Limb (tissue), 2 donors: ENCODE results near the gene RPTOR.

Experiments
- DNase-seq, 2 donors: peaks; one replicate each; pipeline ENCODE4 v3.0.0-alpha.2; 2016; ENCODE audit errors: extremely low spot score in 2 of 2

Gene RPTOR

GRCh38 chr17:80844418-80844990, 299.9 kb downstream of the RPTOR start:
- no peak for DNase-seq

GRCh38 chr17:80845069-80845862, 300.6 kb downstream of the RPTOR start:
- no peak for DNase-seq

- DNase-seq = no peak
These were observed 301.4 kb downstream of the RPTOR start for GRCh38 chr17:80845863-80846671.

GRCh38 chr17:80846932-80847331, 302.3 kb downstream of the RPTOR start:
- DNase-seq = no peak

GRCh38 chr17:80847496-80848230, 303.0 kb downstream of the RPTOR start:
- no peak for DNase-seq

GRCh38 chr17:80848449-80849102, 303.9 kb downstream of the RPTOR start:
- no peak for DNase-seq

- no peak for DNase-seq
These were observed 304.5 kb downstream of the RPTOR start for GRCh38 chr17:80849119-80849518.

- DNase-seq = no peak
These were observed 305.5 kb downstream of the RPTOR start for GRCh38 chr17:80850109-80850508.

- no peak for DNase-seq
These were observed 306.2 kb downstream of the RPTOR start for GRCh38 chr17:80850817-80851216.

GRCh38 chr17:80851277-80851925, 306.8 kb downstream of the RPTOR start:
- DNase-seq = no peak

GRCh38 chr17:80852476-80853015, 307.9 kb downstream of the RPTOR start:
- no peak for DNase-seq

- DNase-seq = no peak
These were observed 308.4 kb downstream of the RPTOR start for GRCh38 chr17:80853076-80853475.

- DNase-seq = no peak
These were observed 309.6 kb downstream of the RPTOR start for GRCh38 chr17:80854220-80854619.

- no peak for DNase-seq
These were observed 310.7 kb downstream of the RPTOR start for GRCh38 chr17:80855196-80855947.

GRCh38 chr17:80855948-80856862, 311.6 kb downstream of the RPTOR start:
- no peak for DNase-seq

GRCh38 chr17:80856863-80857755, 312.5 kb downstream of the RPTOR start:
- no peak for DNase-seq

GRCh38 chr17:80857756-80858171, 313.1 kb downstream of the RPTOR start:
- no peak for DNase-seq
